H1 (cell line): ENCODE results near the gene CPD. TPM values are rescaled to one million over a fixed set of nuclear protein-coding genes. Genes with fewer than 3 reads are reported as not detected.

Experiments
- CTCF ChIA-PET: fragments of 300-600 bp; sonication (Branson Sonifier 250); formaldehyde crosslinking; loops from one replicate; lab custom pipeline; 2021; ENCODE audit not compliant: partially characterized antibody; lab: Charles Lee
- POLR2A ChIA-PET: fragments of 300-600 bp; sonication (Branson Sonifier 250); formaldehyde crosslinking; loops from one replicate; lab custom pipeline; 2021; ENCODE audit warnings: inconsistent platforms; ENCODE audit not compliant: partially characterized antibody; lab: Charles Lee
- DNase-seq, 2 experiments: peaks; one replicate each; pipeline versions ENCODE4 v3.0.0 to v3.0.0-alpha.2; 2010 to 2022; ENCODE audit warnings: low spot score in 2 of 2, low read depth in 1 of 2, mixed read lengths in 1 of 2
- FAIRE-seq: peaks from 2 replicates; lab custom pipeline; 2011; peaks lifted over from hg19 to GRCh38; lab: Jason Lieb, UNC
- H2AFZ ChIP-seq: 2 replicates; pipeline ENCODE4 v1.8.1; 2012; ENCODE audit warnings: low read length, inconsistent platforms
- H2AK5ac ChIP-seq: 2 replicates; pipeline ENCODE4 v1.6.1; 2013; ENCODE audit warnings: low read depth, low read length
- H2BK120ac ChIP-seq: replicated peaks from 2 replicates; pipeline ENCODE3; 2013; ENCODE audit warnings: low read depth, low read length, inconsistent platforms
- H2BK12ac ChIP-seq: 2 replicates; pipeline ENCODE4 v1.6.1; 2013; ENCODE audit warnings: low read depth, low read length
- H2BK15ac ChIP-seq: 2 replicates; pipeline ENCODE4 v1.6.1; 2013; ENCODE audit warnings: low read length
- H2BK20ac ChIP-seq: 2 replicates; pipeline ENCODE4 v1.6.1; 2013; ENCODE audit warnings: low read length
- H2BK5ac ChIP-seq: 2 replicates; pipeline ENCODE4 v1.6.1; 2013; ENCODE audit warnings: low read depth, low read length
- H3K14ac ChIP-seq: 2 replicates; pipeline ENCODE4 v1.6.1; 2013; ENCODE audit warnings: inconsistent platforms; ENCODE audit not compliant: insufficient read length
- H3K18ac ChIP-seq: 2 replicates; pipeline ENCODE4 v1.6.1; 2013; ENCODE audit warnings: low read length; ENCODE audit errors: extremely low read depth
- H3K23ac ChIP-seq: 2 replicates; pipeline ENCODE4 v1.6.1; 2013; ENCODE audit warnings: inconsistent platforms; ENCODE audit not compliant: insufficient read length
- H3K23me2 ChIP-seq: 2 replicates; pipeline ENCODE4 v1.6.1; 2013; ENCODE audit warnings: low read depth, low read length
- H3K27ac ChIP-seq: 2 replicates; pipeline ENCODE4 v1.6.1; 2011; ENCODE audit warnings: low read depth, low read length, inconsistent platforms
- H3K27me3 ChIP-seq, 4 experiments: replicated peaks in 1 of 4; 1 replicate in 1 of 4; 2 replicates in 3 of 4; pipeline versions ENCODE4 v1.6.1 to v1.8.1; 2011 to 2013; ENCODE audit warnings: low read length in 3 of 4, mild to moderate bottlenecking in 3 of 4, inconsistent platforms in 2 of 4, mixed read lengths in 2 of 4, moderate library complexity in 1 of 4; ENCODE audit not compliant: control insufficient read depth in 3 of 4, insufficient read depth in 3 of 4; ENCODE audit errors: extremely low read depth in 1 of 4
- H3K36me3 ChIP-seq, 4 experiments: 2 replicates each; pipeline versions ENCODE4 v1.6.1 to v1.8.1; 2011 to 2013; ENCODE audit warnings: mild to moderate bottlenecking in 4 of 4, low read length in 3 of 4, moderate library complexity in 2 of 4, control low read depth in 1 of 4, inconsistent platforms in 1 of 4; ENCODE audit not compliant: insufficient read depth in 4 of 4, control insufficient read depth in 2 of 4
- H3K4ac ChIP-seq: replicated peaks from 2 replicates; pipeline ENCODE3; 2013; ENCODE audit warnings: low read length, low read depth, mixed read lengths, inconsistent platforms; ENCODE audit not compliant: insufficient read length
- H3K4me1 ChIP-seq, 4 experiments: replicated peaks in 1 of 4; 1 replicate in 1 of 4; 2 replicates in 3 of 4; pipeline versions ENCODE4 v1.6.1 to v1.8.1; 2011 to 2013; ENCODE audit warnings: low read length in 3 of 4, inconsistent platforms in 2 of 4, mixed read lengths in 1 of 4; ENCODE audit not compliant: insufficient read depth in 4 of 4, control insufficient read depth in 3 of 4
- H3K4me2 ChIP-seq, 2 experiments: 2 replicates each; pipeline versions ENCODE4 v1.6.1 to v1.8.1; 2011 to 2013; ENCODE audit warnings: low read depth in 2 of 2, low read length in 2 of 2, control low read depth in 1 of 2, inconsistent platforms in 1 of 2, mild to moderate bottlenecking in 1 of 2; ENCODE audit not compliant: insufficient read depth in 1 of 2
- H3K4me3 ChIP-seq, 4 experiments: fragments of 200-600, 300-600 bp in 1 of 4; sonication (generic), shearing (Covaris generic), sonication (Bioruptor Twin) in 1 of 4; 2 replicates each; pipeline versions ENCODE4 v1.5.1 to v1.8.1; 2011 to 2016; ENCODE audit warnings: low read length in 4 of 4, low read depth in 3 of 4, control low read depth in 2 of 4, inconsistent platforms in 2 of 4, mild to moderate bottlenecking in 2 of 4, mixed read lengths in 1 of 4, moderate library complexity in 1 of 4; ENCODE audit not compliant: insufficient read depth in 2 of 4; ENCODE audit errors: extremely low read depth in 1 of 4
- H3K56ac ChIP-seq: replicated peaks from 2 replicates; pipeline ENCODE3; 2013; ENCODE audit warnings: low read depth, mild to moderate bottlenecking, mixed read lengths, low read length, inconsistent platforms; ENCODE audit not compliant: insufficient read length
- H3K79me1 ChIP-seq: 2 replicates; pipeline ENCODE4 v1.6.1; 2013; ENCODE audit warnings: low read depth, low read length, control low read depth
- H3K79me2 ChIP-seq, 2 experiments: 2 replicates each; pipeline versions ENCODE4 v1.6.1 to v1.8.1; 2012 to 2013; ENCODE audit warnings: low read length in 2 of 2, mild to moderate bottlenecking in 2 of 2, inconsistent platforms in 1 of 2; ENCODE audit not compliant: insufficient read depth in 2 of 2, control insufficient read depth in 1 of 2
- H3K9ac ChIP-seq, 4 experiments: replicated peaks in 1 of 4; 1 replicate in 1 of 4; 2 replicates in 3 of 4; pipeline versions ENCODE4 v1.6.1 to v1.8.1; 2011 to 2013; ENCODE audit warnings: low read depth in 3 of 4, low read length in 3 of 4, control low read depth in 2 of 4, mild to moderate bottlenecking in 2 of 4, moderate library complexity in 2 of 4, inconsistent platforms in 1 of 4; ENCODE audit errors: extremely low read depth in 1 of 4
- H3K9me3 ChIP-seq, 2 experiments: 2 replicates each; pipeline versions ENCODE4 v1.6.1 to v1.8.1; 2012 to 2013; ENCODE audit warnings: mild to moderate bottlenecking in 2 of 2, moderate library complexity in 2 of 2, control low read depth in 1 of 2, inconsistent platforms in 1 of 2, low read depth in 1 of 2, low read length in 1 of 2, mixed read lengths in 1 of 2; ENCODE audit not compliant: insufficient read depth in 2 of 2
- H4K20me1 ChIP-seq, 2 experiments: replicated peaks in 1 of 2; 2 replicates each; pipeline versions ENCODE3 to v1.8.1; 2011 to 2013; ENCODE audit warnings: inconsistent platforms in 2 of 2, low read length in 2 of 2, mild to moderate bottlenecking in 1 of 2; ENCODE audit not compliant: insufficient read depth in 2 of 2, control insufficient read depth in 1 of 2
- H4K5ac ChIP-seq: 2 replicates; pipeline ENCODE4 v1.6.1; 2013; ENCODE audit warnings: low read length, low read depth, mixed read lengths, inconsistent platforms; ENCODE audit not compliant: insufficient read length
- H4K8ac ChIP-seq: 2 replicates; pipeline ENCODE4 v1.8.0; 2013; ENCODE audit warnings: mild to moderate bottlenecking, moderate library complexity, low read length, inconsistent platforms; ENCODE audit not compliant: insufficient read depth; ENCODE audit errors: extremely low read depth
- H4K91ac ChIP-seq: replicated peaks from 2 replicates; pipeline ENCODE3; 2013; ENCODE audit warnings: low read length, mixed read lengths, inconsistent platforms; ENCODE audit not compliant: insufficient read length
- MAFK ChIP-seq: IDR thresholded peaks from 2 replicates; pipeline ENCODE4 v1.6.1; 2012; ENCODE audit warnings: low read depth, mild to moderate bottlenecking, improper control_type of control experiment, low read length
- whole genome bisulfite sequencing, 2 experiments: shearing (Covaris generic) in 1 of 2; methylation state at CpG; one replicate each; pipeline versions ENCODE4 v1.1.6 to v1.1.7; 2013 to 2015; ENCODE audit warnings: low lambda C conversion rate in 2 of 2, mixed read lengths in 2 of 2, inconsistent platforms in 1 of 2, low coverage in 1 of 2, missing lambda C conversion rate in 1 of 2; ENCODE audit not compliant: insufficient replicate concordance in 2 of 2, insufficient coverage in 1 of 2, insufficient read length in 1 of 2; ENCODE audit errors: extremely low coverage in 1 of 2, missing lambda C conversion rate in 1 of 2; 5-methylcytosine and 5-hydroxymethylcytosine counted together
- polyA plus RNA-seq, 7 experiments: library from polyadenylated mRNA; depleted of rRNA in 3 of 7; stranded (reverse) in 5 of 7; unstranded in 2 of 7; fragments of >200 nt in 5 of 7; fragments of 200-250 nt in 2 of 7; gene quantifications; 1 replicate in 5 of 7; 2 replicates in 1 of 7; 4 replicates in 1 of 7; pipeline versions ENCODE4 v1.2.1 to v1.2.3, GENCODE V29; 2011 to 2013; ENCODE audit warnings: missing spikeins in 2 of 7, mixed read lengths in 2 of 7
- total RNA-seq: library from RNA; stranded (reverse); fragmentation: NEBNext Ultra II Directional; extraction: Animal tissue kit (Norgen Biotek cat#: 25700); gene quantifications from 2 replicates; pipeline ENCODE4 v1.2.1, GENCODE V29; 2021

CPD gene
- total and polyA plus RNA-seq, 2 of the 8 experiments (the other 6 are each of a cell fraction or from before 2014, with no cell fraction given): 8.6 to 46.2 TPM

DNA sequence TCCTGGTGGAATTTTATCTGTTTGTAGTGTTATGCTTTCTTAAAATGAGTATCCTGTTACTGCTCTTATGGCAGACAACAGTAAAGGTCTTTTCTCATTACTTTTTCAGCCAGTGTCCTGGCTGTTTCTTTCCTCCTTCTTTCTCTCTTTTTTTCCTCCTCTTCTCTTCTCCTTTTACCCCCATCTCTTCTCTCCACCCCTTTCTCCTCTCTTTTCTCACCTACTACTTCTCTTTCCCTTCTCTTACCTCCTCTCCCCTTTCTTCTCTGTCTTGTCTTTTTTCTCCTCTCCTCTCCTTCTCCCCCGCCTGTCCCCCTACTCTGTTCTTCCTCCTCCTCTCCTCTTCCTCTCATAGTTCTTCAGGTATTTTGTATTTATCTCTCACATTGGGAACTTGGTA is 48.9 kb downstream of the CPD start:
- no peaks in the 10 kb centered on the region for H3K79me2 ChIP-seq
- H3K36me3 ChIP-seq: peaks cover 0 to 18% (median 5%) of the 10 kb centered on the region in 4 experiments; a peak in 5 of 8 replicates
- H2AK5ac ChIP-seq: no peak overlapping the region
- H2BK20ac ChIP-seq: no peak overlapping the region
- no peak overlapping the region for H3K18ac ChIP-seq
- H2BK120ac ChIP-seq: no peak overlapping the region
- DNase-seq: no peak
- H3K27me3 ChIP-seq: peaks cover 0 to 1% (median 0%) of the 10 kb centered on the region in 4 experiments; a peak in 1 of 7 replicates
- H3K27ac ChIP-seq: no peak overlapping the region
- H3K79me1 ChIP-seq: no peaks in the 10 kb centered on the region
- H3K9ac ChIP-seq: no peak overlapping the region
- H2AFZ ChIP-seq: no peak overlapping the region
- CTCF ChIA-PET: no interaction called here
- no peak overlapping the region for H2BK5ac ChIP-seq
- no peak overlapping the region for H3K56ac ChIP-seq
- H3K9me3 ChIP-seq: no peaks in the 10 kb centered on the region
- no peak overlapping the region for H3K14ac ChIP-seq
- no peaks in the 10 kb centered on the region for H3K4me1 ChIP-seq
- no peak overlapping the region for H4K5ac ChIP-seq
- FAIRE-seq: no peak
- H3K23me2 ChIP-seq: no peaks in the 10 kb centered on the region
- H3K4ac ChIP-seq: no peak overlapping the region
- H4K91ac ChIP-seq: no peak overlapping the region
- H4K20me1 ChIP-seq: no peaks in the 10 kb centered on the region
- no peak overlapping the region for H3K4me2 ChIP-seq
- H3K4me3 ChIP-seq: no peak overlapping the region
- POLR2A ChIA-PET: no interaction called here
- 82% methylated on average over 1 of the region's 1 CpG; no CpG with 5 or more reads in 1 of the 2 experiments for WGBS, 2 experiments
- H2BK12ac ChIP-seq: no peak overlapping the region
- H3K23ac ChIP-seq: no peak overlapping the region
- no peak overlapping the region for H2BK15ac ChIP-seq
- H4K8ac ChIP-seq: no peak overlapping the region
- no peak for TF ChIP-seq MAFK
